RWPE2 (cell line): ENCODE results near the gene GLS.

Experiments
- ATAC-seq: fragments of 200-7000 bp; cut with Tn5 transposase; 3 replicates; pipeline ENCODE4 v1.9.1; 2021; ENCODE audit warnings: low read depth
- DNase-seq: peaks from one replicate; pipeline ENCODE4 v3.0.0-alpha.2; 2020; ENCODE audit warnings: low spot score
- H3K27ac ChIP-seq: fragments of 450-650 bp; 2 replicates; pipeline ENCODE4 v1.5.1; 2017; ENCODE audit warnings: mild to moderate bottlenecking; ENCODE audit not compliant: poor library complexity, severe bottlenecking
- H3K27me3 ChIP-seq: fragments of 250-450 bp; sonication (Bioruptor Pico); 2 replicates; pipeline ENCODE4 v1.5.1; 2021; ENCODE audit warnings: mild to moderate bottlenecking, moderate library complexity; ENCODE audit not compliant: insufficient read depth, poor library complexity, severe bottlenecking
- H3K36me3 ChIP-seq: fragments of 250-450 bp; sonication (Bioruptor Pico); 2 replicates; pipeline ENCODE4 v1.5.1; 2020; ENCODE audit warnings: low read depth, mild to moderate bottlenecking, moderate library complexity
- H3K4me1 ChIP-seq: fragments of 250-450 bp; sonication (Bioruptor Pico); 2 replicates; pipeline ENCODE4 v1.5.1; 2021; ENCODE audit warnings: mild to moderate bottlenecking, moderate library complexity; ENCODE audit not compliant: insufficient read depth, poor library complexity, severe bottlenecking
- H3K4me3 ChIP-seq: fragments of 250-450 bp; sonication (Bioruptor Pico); 2 replicates; pipeline ENCODE4 v1.5.1; 2021; ENCODE audit warnings: mild to moderate bottlenecking, moderate library complexity; ENCODE audit not compliant: severe bottlenecking
- H3K9me3 ChIP-seq: fragments of 250-450 bp; sonication (Bioruptor Pico); 2 replicates; pipeline ENCODE4 v1.5.1; 2021; ENCODE audit warnings: mild to moderate bottlenecking, moderate library complexity; ENCODE audit not compliant: severe bottlenecking
- TF ChIP-seq, protein P1 (sequence below): fragments of 450-650 bp; IDR thresholded peaks from one replicate; pipeline ENCODE4 v1.5.1; 2017; ENCODE audit warnings: mild to moderate bottlenecking, moderate library complexity; ENCODE audit not compliant: poor library complexity, severe bottlenecking

Gene GLS

DNA sequence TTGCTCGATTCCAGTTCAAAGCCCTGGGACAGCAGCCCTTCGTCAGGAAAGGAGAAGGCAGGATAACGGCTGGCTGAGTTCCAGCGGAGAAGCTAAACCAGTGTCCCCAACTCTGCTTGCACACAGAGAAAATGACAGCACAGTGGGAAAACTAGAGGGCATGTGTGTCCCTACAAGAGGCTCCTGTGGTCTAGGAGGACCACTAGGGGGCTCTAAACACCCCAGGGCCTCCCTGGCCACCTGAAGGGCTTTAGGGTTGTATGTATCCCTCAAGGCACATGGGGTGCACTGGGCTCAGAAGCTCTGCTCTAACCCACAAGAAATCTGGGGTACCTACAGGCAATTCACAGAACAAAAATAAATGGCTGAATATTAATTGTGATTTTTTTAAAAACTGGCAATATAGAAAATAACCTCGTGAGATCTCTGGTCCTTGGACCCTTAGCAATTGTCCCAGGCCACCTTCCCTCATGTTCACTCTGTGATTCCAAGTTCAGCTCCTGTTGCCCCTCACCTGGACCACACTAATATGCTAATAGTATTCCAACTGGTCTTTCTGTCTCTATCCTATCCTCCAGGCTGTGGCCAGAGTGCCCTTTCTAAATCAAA lies 115.8 kb downstream of the GLS start:
- H3K27me3 ChIP-seq: no peaks in the 10 kb centered on the region
- no peak overlapping the region for H3K4me3 ChIP-seq
- ATAC-seq: peak; percentile 71
- peaks cover 9% of the 10 kb centered on the region for H3K4me1 ChIP-seq
- no peak overlapping the region for H3K27ac ChIP-seq
- TF ChIP-seq, protein P1, sequence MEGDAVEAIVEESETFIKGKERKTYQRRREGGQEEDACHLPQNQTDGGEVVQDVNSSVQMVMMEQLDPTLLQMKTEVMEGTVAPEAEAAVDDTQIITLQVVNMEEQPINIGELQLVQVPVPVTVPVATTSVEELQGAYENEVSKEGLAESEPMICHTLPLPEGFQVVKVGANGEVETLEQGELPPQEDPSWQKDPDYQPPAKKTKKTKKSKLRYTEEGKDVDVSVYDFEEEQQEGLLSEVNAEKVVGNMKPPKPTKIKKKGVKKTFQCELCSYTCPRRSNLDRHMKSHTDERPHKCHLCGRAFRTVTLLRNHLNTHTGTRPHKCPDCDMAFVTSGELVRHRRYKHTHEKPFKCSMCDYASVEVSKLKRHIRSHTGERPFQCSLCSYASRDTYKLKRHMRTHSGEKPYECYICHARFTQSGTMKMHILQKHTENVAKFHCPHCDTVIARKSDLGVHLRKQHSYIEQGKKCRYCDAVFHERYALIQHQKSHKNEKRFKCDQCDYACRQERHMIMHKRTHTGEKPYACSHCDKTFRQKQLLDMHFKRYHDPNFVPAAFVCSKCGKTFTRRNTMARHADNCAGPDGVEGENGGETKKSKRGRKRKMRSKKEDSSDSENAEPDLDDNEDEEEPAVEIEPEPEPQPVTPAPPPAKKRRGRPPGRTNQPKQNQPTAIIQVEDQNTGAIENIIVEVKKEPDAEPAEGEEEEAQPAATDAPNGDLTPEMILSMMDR: peak; percentile 67
- H3K36me3 ChIP-seq: peaks cover 95% of the 10 kb centered on the region
- DNase-seq: no peak
- no peaks in the 10 kb centered on the region for H3K9me3 ChIP-seq

DNA sequence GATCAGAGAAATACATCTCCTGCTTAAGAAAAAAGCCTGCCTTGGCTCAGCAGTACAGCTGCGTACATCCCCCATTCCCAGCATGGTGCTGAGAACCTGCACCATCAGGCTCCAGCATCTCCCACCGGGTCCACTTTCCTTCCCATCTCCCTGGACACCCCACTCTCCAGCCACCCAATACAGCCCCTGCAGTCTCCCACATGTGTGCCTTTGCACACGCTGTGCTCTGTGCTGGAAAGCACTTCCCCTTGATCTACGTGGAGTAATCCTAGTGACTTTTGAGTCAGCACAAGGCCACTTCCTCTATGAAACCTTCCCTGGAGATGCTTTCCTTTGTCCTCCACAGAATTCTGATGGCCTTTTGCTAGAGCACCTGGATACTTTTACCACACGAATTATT lies 116.3 kb downstream of the GLS start:
- DNase-seq: no peak
- Histone ChIP-seq H3K4me1 (peaks cover 14% of the 10 kb centered on the region), H3K4me3 (no peak overlapping the region), H3K27ac (no peak overlapping the region), H3K36me3 (peaks cover 95% of the 10 kb centered on the region), H3K27me3 (no peaks in the 10 kb centered on the region), H3K9me3 (no peaks in the 10 kb centered on the region)
- TF ChIP-seq, protein P1: no peak
- ATAC-seq: no peak

DNA sequence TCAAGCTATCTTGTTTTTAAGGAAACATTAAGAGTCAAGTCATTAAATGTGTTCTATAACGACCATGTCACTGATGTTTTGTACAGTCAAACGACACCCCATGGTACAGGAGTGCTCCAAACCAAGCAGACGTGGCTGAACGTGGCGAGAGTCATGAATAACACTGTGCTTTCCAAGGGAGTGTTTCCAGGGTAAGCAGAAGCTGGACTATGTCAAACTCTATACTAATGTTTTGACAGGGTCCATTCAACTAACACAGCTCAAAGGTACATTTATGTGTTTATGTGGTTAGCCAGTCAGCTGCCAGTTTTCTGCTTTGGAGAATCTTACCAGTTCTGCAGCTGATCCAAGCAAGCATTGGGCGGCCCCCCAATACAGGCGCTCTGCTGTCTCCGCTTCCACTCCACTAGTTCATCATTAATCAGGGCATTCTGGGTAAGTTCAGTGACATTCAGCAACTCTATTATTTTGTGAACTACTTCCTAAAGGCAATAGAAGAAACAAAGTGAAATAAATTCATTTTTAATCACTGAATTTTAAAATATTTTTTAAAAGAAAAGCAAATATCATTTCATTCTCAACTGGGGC lies 117.0 kb downstream of the GLS start:
- DNase-seq: no peak
- Histone ChIP-seq H3K4me1 (peaks cover 15% of the 10 kb centered on the region), H3K36me3 (peaks cover 98% of the 10 kb centered on the region), H3K4me3 (no peak overlapping the region), H3K27me3 (no peaks in the 10 kb centered on the region), H3K27ac (no peak overlapping the region), H3K9me3 (no peaks in the 10 kb centered on the region)
- TF ChIP-seq, protein P1: no peak
- ATAC-seq: no peak

DNA sequence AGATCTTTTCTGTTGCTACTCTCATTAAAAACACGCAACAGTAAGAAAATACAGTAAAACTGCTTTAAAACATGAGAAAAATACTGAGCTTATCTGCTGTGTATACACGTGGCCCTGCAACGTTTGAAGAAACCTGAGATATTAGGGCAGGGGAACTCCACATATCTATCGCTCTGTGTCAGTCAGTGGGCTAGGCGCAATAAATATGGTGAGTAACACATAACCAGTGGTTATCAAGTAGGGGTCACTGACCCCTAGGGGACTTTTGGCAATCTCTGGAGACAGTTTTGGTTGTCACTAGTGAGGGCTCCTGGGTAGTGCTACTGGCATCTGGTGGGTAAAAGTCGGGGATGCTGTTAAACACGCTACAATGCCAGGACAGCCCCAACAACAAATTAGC lies 118.4 kb downstream of the GLS start:
- Histone ChIP-seq H3K27me3 (no peaks in the 10 kb centered on the region), H3K4me3 (no peak overlapping the region), H3K27ac (no peak overlapping the region), H3K9me3 (no peaks in the 10 kb centered on the region), H3K4me1 (peaks cover 15% of the 10 kb centered on the region), H3K36me3 (peaks cover 98% of the 10 kb centered on the region)
- TF ChIP-seq, protein P1: no peak
- ATAC-seq (no peak), DNase-seq (no peak)
